ENCODE results near the gene SEC23IP.

The SEC23IP gene

GRCh38 chr10:119991816-119992215 lies 99.3 kb downstream of the SEC23IP start:
- ChIA-PET POLR2A (no interaction called here), CTCF (no interaction called here)
- DNase-seq (ENCODE audit: extremely low spot score) = no peak
- TF ChIP-seq CTCF (IDR thresholded peaks at IDR 0.05; ENCODE audit: control extremely low read depth, extremely low read depth, low read depth, missing control alignments) = no peak
